Neutrophil (primary cell): ENCODE measurements around the gene PXK.

ENCODE experiments used
- H3K27ac ChIP-seq: fragments of 200-600 bp; sonication (generic); 2 replicates; pipeline ENCODE4 v1.5.1; 2016; ENCODE audit warnings: mild to moderate bottlenecking, moderate library complexity
- H3K27me3 ChIP-seq: fragments of 200-600 bp; sonication (generic); 2 replicates; pipeline ENCODE4 v1.6.0; 2016; ENCODE audit warnings: mild to moderate bottlenecking
- H3K36me3 ChIP-seq: fragments of 200-600 bp; sonication (generic); 2 replicates; pipeline ENCODE4 v1.5.1; 2017
- H3K4me1 ChIP-seq, 2 experiments: fragments of 200-600 bp in 1 of 2; sonication (generic) in 1 of 2; 1 replicate in 1 of 2; 2 replicates in 1 of 2; pipeline versions ENCODE4 v1.5.1 to v1.6.1; 2013 to 2016; ENCODE audit warnings: low read depth in 1 of 2, low read length in 1 of 2, mild to moderate bottlenecking in 1 of 2, moderate library complexity in 1 of 2; ENCODE audit not compliant: control insufficient read depth in 1 of 2, insufficient read depth in 1 of 2
- H3K4me3 ChIP-seq, 2 experiments: fragments of 200-600 bp in 1 of 2; sonication (generic) in 1 of 2; 1 replicate in 1 of 2; 2 replicates in 1 of 2; pipeline ENCODE4 v1.5.1; 2013 to 2016; ENCODE audit warnings: low read depth in 1 of 2, low read length in 1 of 2, mild to moderate bottlenecking in 1 of 2, moderate library complexity in 1 of 2
- H3K9me3 ChIP-seq: fragments of 200-600 bp; sonication (generic); 2 replicates; pipeline ENCODE4 v1.5.1; 2016
- TF ChIP-seq, protein P1 (sequence below): fragments of 200-600 bp; sonication (generic); IDR thresholded peaks from 2 replicates; pipeline ENCODE4 v1.5.1; 2016; ENCODE audit warnings: antibody characterized with exemption

The PXK gene

DNA sequence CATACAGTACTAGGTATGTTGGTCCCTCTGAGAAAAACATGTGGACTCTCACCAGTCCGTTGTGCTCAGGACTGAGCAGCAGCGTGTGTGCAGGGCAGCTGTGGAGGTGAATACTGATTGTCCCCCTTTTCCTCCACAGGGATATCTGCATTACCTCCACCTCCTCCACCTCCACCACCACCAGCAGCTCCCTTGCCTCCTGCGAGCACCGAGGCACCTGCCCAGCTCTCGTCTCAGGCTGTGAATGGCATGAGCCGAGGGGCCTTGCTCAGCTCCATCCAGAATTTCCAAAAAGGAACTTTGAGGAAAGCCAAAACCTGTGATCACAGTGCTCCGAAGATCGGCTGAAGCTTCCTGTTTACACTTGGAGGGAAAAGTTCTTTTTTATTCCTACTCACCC lies 91.9 kb downstream of the PXK start:
- H3K9me3 ChIP-seq, result no peaks in the 10 kb centered on the region
- H3K27me3 ChIP-seq, result no peaks in the 10 kb centered on the region
- H3K27ac ChIP-seq, result peak overlapping the region; percentile 0
- H3K36me3 ChIP-seq, result peaks cover 100% of the 10 kb centered on the region
- H3K4me3 ChIP-seq, result no peak overlapping the region
- no peaks in the 10 kb centered on the region for H3K4me1 ChIP-seq
- TF ChIP-seq, protein P1, sequence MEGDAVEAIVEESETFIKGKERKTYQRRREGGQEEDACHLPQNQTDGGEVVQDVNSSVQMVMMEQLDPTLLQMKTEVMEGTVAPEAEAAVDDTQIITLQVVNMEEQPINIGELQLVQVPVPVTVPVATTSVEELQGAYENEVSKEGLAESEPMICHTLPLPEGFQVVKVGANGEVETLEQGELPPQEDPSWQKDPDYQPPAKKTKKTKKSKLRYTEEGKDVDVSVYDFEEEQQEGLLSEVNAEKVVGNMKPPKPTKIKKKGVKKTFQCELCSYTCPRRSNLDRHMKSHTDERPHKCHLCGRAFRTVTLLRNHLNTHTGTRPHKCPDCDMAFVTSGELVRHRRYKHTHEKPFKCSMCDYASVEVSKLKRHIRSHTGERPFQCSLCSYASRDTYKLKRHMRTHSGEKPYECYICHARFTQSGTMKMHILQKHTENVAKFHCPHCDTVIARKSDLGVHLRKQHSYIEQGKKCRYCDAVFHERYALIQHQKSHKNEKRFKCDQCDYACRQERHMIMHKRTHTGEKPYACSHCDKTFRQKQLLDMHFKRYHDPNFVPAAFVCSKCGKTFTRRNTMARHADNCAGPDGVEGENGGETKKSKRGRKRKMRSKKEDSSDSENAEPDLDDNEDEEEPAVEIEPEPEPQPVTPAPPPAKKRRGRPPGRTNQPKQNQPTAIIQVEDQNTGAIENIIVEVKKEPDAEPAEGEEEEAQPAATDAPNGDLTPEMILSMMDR, result no peak

- Histone ChIP-seq H3K4me1 (no peaks in the 10 kb centered on the region), H3K36me3 (peaks cover 100% of the 10 kb centered on the region), H3K27ac (peak overlapping the region; percentile 30), H3K9me3 (no peaks in the 10 kb centered on the region), H3K4me3 (no peak overlapping the region), H3K27me3 (no peaks in the 10 kb centered on the region)
- TF ChIP-seq, protein P1, result no peak
Measured at GRCh38 chr3:58425782-58426181, 93.1 kb downstream of the PXK start.

DNA sequence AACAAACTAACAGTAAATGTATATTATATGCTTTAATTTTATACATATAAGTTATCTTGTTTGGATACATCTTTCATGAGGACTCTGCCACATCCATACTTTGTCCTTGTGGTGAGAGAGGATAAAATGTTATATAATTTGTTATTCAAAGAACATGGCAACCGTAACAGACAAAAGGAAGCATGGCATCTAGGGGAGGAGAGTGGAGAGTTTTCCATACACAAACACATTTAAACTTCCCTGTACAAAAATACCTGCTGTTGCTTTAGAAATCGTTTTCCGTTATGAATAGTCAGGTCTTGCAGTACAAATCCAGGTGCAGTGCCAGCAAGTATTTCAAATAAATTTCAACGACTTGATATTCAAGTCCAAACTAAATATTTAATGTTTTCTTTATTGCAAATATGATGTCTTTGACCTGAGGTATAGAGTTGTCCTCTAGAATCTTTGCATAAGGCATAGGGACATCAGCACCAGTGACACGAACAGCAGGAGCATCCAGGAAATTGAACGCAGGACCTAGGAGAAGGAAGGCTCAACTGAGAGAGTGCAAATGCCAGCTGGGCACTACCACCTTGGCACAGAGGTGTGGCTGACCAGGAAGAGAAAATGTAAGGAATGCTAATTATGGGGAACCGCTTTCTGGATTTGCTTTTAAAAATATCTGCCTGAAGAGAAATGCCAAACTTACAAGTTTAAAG lies 95.1 kb downstream of the PXK start:
- Histone ChIP-seq H3K9me3 (no peaks in the 10 kb centered on the region), H3K36me3 (peaks cover 91% of the 10 kb centered on the region), H3K4me1 (peaks cover 2 to 3% of the 10 kb centered on the region in 2 experiments), H3K27me3 (no peaks in the 10 kb centered on the region), H3K4me3 (no peak overlapping the region), H3K27ac (peak overlapping the region; percentile 1)
- TF ChIP-seq, protein P1, result no peak

- peaks cover 12 to 13% of the 10 kb centered on the region in 2 experiments for H3K4me1 ChIP-seq
- H3K27ac ChIP-seq, result no peak overlapping the region
- H3K27me3 ChIP-seq, result no peaks in the 10 kb centered on the region
- H3K9me3 ChIP-seq, result no peaks in the 10 kb centered on the region
- peaks cover 73% of the 10 kb centered on the region for H3K36me3 ChIP-seq
- TF ChIP-seq, protein P1, result no peak
- H3K4me3 ChIP-seq, result no peak overlapping the region
Measured at GRCh38 chr3:58429657-58430056, 97.0 kb downstream of the PXK start.

GRCh38 chr3:58432905-58433304 lies 100.2 kb downstream of the PXK start:
- Histone ChIP-seq H3K4me3 (peak overlapping the region; percentile 83 to 84), H3K4me1 (peaks cover 12 to 13% of the 10 kb centered on the region in 2 experiments), H3K27ac (peak overlapping the region; percentile 87), H3K27me3 (no peaks in the 10 kb centered on the region), H3K9me3 (no peaks in the 10 kb centered on the region), H3K36me3 (peaks cover 40% of the 10 kb centered on the region)
- TF ChIP-seq, protein P1, result no peak
